HepG2 (cell line): Measurements from ENCODE around the gene ARID5B. TPM values are rescaled to one million over a fixed set of nuclear protein-coding genes. Genes with fewer than 3 reads are reported as not detected.

Experiments used
- ASH2L ChIP-seq: fragments of 300-600, 200-600 bp; sonication (generic); IDR thresholded peaks from 2 replicates; pipeline ENCODE4 v1.7.0; 2017; ENCODE audit warnings: low read depth, mild to moderate bottlenecking, moderate library complexity, mixed read lengths, low read length; ENCODE audit not compliant: insufficient read length
- BORCS8-MEF2B ChIP-seq: sonication (generic); formaldehyde crosslinking; IDR thresholded peaks from 2 replicates; pipeline ENCODE4 v1.8.0; 2022; ENCODE audit warnings: mild to moderate bottlenecking, missing genetic modification reagents
- CHCHD3 ChIP-seq: sonication (generic); formaldehyde crosslinking; IDR thresholded peaks from 2 replicates; pipeline ENCODE4 v1.8.0; 2022; ENCODE audit warnings: mild to moderate bottlenecking, missing genetic modification reagents, moderate library complexity
- HIVEP1 ChIP-seq: sonication (generic); formaldehyde crosslinking; IDR thresholded peaks from 2 replicates; pipeline ENCODE4 v1.4.0; 2020; ENCODE audit warnings: mild to moderate bottlenecking, missing genetic modification reagents
- HMGXB3 ChIP-seq: sonication (generic); formaldehyde crosslinking; IDR thresholded peaks from 2 replicates; pipeline ENCODE4 v1.4.0; 2020; ENCODE audit warnings: missing genetic modification reagents, borderline replicate concordance
- KLF13 ChIP-seq: sonication (generic); formaldehyde crosslinking; IDR thresholded peaks from 2 replicates; pipeline ENCODE4 v1.4.0; 2020; ENCODE audit warnings: mild to moderate bottlenecking, missing genetic modification reagents
- RFX3 ChIP-seq: IDR thresholded peaks from 2 replicates; pipeline ENCODE4 v1.6.1; 2016; ENCODE audit warnings: missing biosample characterization, missing genetic modification reagents
- SKI ChIP-seq: fragments of 450-650 bp; IDR thresholded peaks from one replicate; pipeline ENCODE4 v1.6.1; 2018; ENCODE audit warnings: mild to moderate bottlenecking; ENCODE audit not compliant: partially characterized antibody
- TEAD3 ChIP-seq: optimal IDR thresholded peaks from 2 replicates; pipeline ENCODE3; 2016; ENCODE audit warnings: borderline replicate concordance
- ZFP90 ChIP-seq: sonication (generic); formaldehyde crosslinking; IDR thresholded peaks from 2 replicates; pipeline ENCODE4 v1.8.0; 2022; ENCODE audit warnings: missing genetic modification reagents, mild to moderate bottlenecking, inconsistent platforms, borderline replicate concordance
- ZNF24 ChIP-seq: fragments of 450-650 bp; IDR thresholded peaks from 2 replicates; pipeline ENCODE4 v1.6.1; 2017; ENCODE audit warnings: antibody characterized with exemption, mild to moderate bottlenecking
- ZNF317 ChIP-seq: sonication (generic); formaldehyde crosslinking; IDR thresholded peaks from 2 replicates; pipeline ENCODE4 v1.5.0; 2020; ENCODE audit warnings: mild to moderate bottlenecking, missing genetic modification reagents
- ZNF503 ChIP-seq: sonication (generic); formaldehyde crosslinking; IDR thresholded peaks from 2 replicates; pipeline ENCODE4 v1.4.0; 2020; ENCODE audit warnings: missing genetic modification reagents
- polyA plus RNA-seq, 8 experiments: library from polyadenylated mRNA; depleted of rRNA in 3 of 8; stranded (reverse) in 7 of 8; unstranded in 1 of 8; fragments of >200 nt; fragmentation: Illumina TruSeq in 4 of 8; extraction: Trizol in 4 of 8; gene quantifications; 2 replicates each; pipeline versions ENCODE4 v1.2.1 to v1.2.3, GENCODE V29; 2011 to 2016; ENCODE audit warnings: low read depth in 4 of 8, missing spikeins in 1 of 8, mixed read lengths in 1 of 8; ENCODE audit not compliant: insufficient read depth in 1 of 8
- total RNA-seq, 5 experiments: library from RNA; depleted of rRNA; stranded (reverse); fragments of >200 nt; fragmentation: Illumina TruSeq; extraction: Trizol; gene quantifications; 2 replicates each; pipeline ENCODE4 v1.2.3, GENCODE V29; 2016; ENCODE audit warnings: low read depth in 1 of 5
- TF ChIP-seq, protein P1 (sequence below): sonication (generic); formaldehyde crosslinking; IDR thresholded peaks from 2 replicates; pipeline ENCODE4 v1.8.0; 2023; ENCODE audit warnings: mild to moderate bottlenecking, missing genetic modification reagents
- TF ChIP-seq, protein P2 (sequence below), 2 experiments: sonication (generic) in 1 of 2; formaldehyde crosslinking in 1 of 2; IDR thresholded peaks; 2 replicates each; pipeline versions ENCODE4 v1.4.0 to v1.6.1; 2018 to 2020; ENCODE audit warnings: missing genetic modification reagents in 2 of 2, borderline replicate concordance in 1 of 2, low read depth in 1 of 2, mild to moderate bottlenecking in 1 of 2, missing biosample characterization in 1 of 2

ARID5B gene
- total and polyA plus RNA-seq, 2 of the 13 experiments (the other 11 are each of a cell fraction or from before 2014, with no cell fraction given) = 6.2 to 21.1 TPM

DNA sequence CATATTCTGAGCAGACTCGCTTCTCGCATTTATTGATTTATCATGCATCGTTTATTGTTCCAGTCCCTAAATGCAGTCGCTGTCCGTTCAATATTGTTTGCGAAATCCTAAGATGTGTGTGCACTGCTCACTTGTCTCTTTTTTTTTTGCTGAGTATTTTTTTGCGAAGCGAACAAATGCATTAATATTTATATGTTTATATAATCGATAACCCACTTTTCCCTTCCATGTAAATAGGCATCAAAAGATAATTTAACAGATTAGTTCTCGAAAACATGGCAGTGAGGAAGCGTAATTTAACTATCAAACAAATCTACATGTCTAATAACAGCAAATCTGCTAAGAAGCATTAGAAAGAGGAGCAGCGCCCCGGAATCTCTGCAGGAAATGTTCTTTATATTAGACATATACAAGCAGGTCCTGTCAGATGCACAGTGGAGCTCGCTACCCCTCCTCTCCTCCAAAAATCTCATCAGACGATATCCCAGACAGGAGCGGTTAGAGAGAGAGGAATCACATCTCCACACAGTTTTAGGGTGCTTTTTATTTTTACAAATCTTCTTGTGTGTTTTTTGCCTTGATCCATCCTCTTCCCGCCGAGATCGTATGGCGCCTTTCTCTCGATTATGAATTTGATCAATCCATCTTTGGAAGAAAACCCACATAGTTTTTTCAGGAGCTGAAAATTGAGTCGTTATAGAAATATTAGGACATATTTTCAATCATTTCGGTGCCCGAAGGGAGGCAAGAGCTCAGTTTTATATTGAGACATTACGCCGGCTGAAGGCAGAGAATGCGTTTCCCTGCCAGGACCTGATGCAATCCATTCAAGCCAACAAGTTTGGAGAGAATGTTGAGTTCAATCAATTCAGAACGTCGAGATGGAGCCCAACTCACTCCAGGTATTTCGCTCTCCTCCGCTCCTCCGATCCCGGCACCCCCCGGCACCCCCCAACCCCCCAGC lies at the start of gene ARID5B (continued):
- TF ChIP-seq KLF13 (no peak), ZNF503 (CRISPR knock-in tag) (no peak), TEAD3 (peak; percentile 29), ZNF317 (no peak), HIVEP1 (CRISPR knock-in tag) (no peak), ZNF24 (no peak), CHCHD3 (no peak), ZFP90 (CRISPR knock-in tag) (no peak), SKI (no peak), ASH2L (peak; percentile 37), RFX3 (CRISPR knock-in tag) (no peak), BORCS8-MEF2B (CRISPR knock-in tag) (no peak), HMGXB3 (no peak)
- TF ChIP-seq, protein P1, sequence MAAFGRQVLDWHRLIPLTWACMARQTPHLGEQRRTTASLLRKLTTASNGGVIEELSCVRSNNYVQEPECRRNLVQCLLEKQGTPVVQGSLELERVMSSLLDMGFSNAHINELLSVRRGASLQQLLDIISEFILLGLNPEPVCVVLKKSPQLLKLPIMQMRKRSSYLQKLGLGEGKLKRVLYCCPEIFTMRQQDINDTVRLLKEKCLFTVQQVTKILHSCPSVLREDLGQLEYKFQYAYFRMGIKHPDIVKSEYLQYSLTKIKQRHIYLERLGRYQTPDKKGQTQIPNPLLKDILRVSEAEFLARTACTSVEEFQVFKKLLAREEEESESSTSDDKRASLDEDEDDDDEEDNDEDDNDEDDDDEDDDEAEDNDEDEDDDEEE = no peak
- TF ChIP-seq, protein P2, sequence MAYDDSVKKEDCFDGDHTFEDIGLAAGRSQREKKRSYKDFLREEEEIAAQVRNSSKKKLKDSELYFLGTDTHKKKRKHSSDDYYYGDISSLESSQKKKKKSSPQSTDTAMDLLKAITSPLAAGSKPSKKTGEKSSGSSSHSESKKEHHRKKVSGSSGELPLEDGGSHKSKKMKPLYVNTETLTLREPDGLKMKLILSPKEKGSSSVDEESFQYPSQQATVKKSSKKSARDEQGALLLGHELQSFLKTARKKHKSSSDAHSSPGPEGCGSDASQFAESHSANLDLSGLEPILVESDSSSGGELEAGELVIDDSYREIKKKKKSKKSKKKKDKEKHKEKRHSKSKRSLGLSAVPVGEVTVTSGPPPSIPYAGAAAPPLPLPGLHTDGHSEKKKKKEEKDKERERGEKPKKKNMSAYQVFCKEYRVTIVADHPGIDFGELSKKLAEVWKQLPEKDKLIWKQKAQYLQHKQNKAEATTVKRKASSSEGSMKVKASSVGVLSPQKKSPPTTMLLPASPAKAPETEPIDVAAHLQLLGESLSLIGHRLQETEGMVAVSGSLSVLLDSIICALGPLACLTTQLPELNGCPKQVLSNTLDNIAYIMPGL (CRISPR knock-in tag; IDR thresholded peaks at IDR 0.05; ENCODE audit: borderline replicate concordance in 1 of 2, low read depth in 1 of 2) = 0 out of 4 replicates have a peak, but pooled peaks of 1 of the 2 experiments have one; percentile 7
